Epithelial cell of proximal tubule (primary cell): ENCODE data around the gene GP1BB. TPM values are rescaled to one million over a fixed set of nuclear protein-coding genes. Genes with fewer than 3 reads are reported as not detected.

Experiments used
- DNase-seq: peaks from one replicate; pipeline ENCODE4 v3.0.0-alpha.2; 2011; ENCODE audit warnings: low read depth
- H3K4me3 ChIP-seq: 2 replicates; pipeline ENCODE4 v1.5.1; 2011; ENCODE audit warnings: low read depth, mild to moderate bottlenecking, low read length
- CTCF ChIP-seq: conservative IDR thresholded peaks from 2 replicates; pipeline ENCODE4 v1.5.1; 2012; ENCODE audit warnings: low read depth, mild to moderate bottlenecking, low read length
- total RNA-seq: library from RNA; depleted of rRNA; stranded (reverse); fragments of >200 nt; gene quantifications from 2 replicates; pipeline ENCODE4 v1.2.3, GENCODE V29; 2015

GP1BB gene
- total RNA-seq, 1 donor from 2014 or later = 0.81 TPM

- no peak for DNase-seq
- no peak for TF ChIP-seq CTCF
- H3K4me3 ChIP-seq = no peak overlapping the region
Measured at GRCh38 chr22:19734163-19734562, 10.8 kb downstream of the GP1BB start.

- H3K4me3 ChIP-seq = no peak overlapping the region
- TF ChIP-seq CTCF = no peak
- no peak for DNase-seq
Measured at GRCh38 chr22:19734837-19735382, 11.6 kb downstream of the GP1BB start.

- no peak overlapping the region for H3K4me3 ChIP-seq
- TF ChIP-seq CTCF = no peak
- DNase-seq = no peak
Measured at GRCh38 chr22:19735665-19736510, 12.5 kb downstream of the GP1BB start.

- no peak for DNase-seq
- no peak for TF ChIP-seq CTCF
- no peak overlapping the region for H3K4me3 ChIP-seq
Measured at GRCh38 chr22:19737846-19738663, 14.7 kb downstream of the GP1BB start.

GRCh38 chr22:19738664-19739447, 15.5 kb downstream of the GP1BB start:
- H3K4me3 ChIP-seq = no peak overlapping the region
- no peak for TF ChIP-seq CTCF
- no peak for DNase-seq

- no peak for TF ChIP-seq CTCF
- H3K4me3 ChIP-seq = no peak overlapping the region
- DNase-seq = no peak
Measured at GRCh38 chr22:19739448-19739895, 16.1 kb downstream of the GP1BB start.
